OCI-LY3 (cell line): ENCODE data around the gene GPR119.
"Not testable (repeated sequence)": the region's sequence is repeated elsewhere in the genome, so short reads cannot be mapped to it uniquely, and the experiment has no call there.

Experiments used
- EZH2phosphoT487 ChIP-seq: fragments of 200-600 bp; shearing (Covaris generic); IDR thresholded peaks from 2 replicates; pipeline ENCODE4 v1.6.1; 2018; ENCODE audit warnings: antibody characterized with exemption, mixed run types, low read depth
- TF ChIP-seq, protein P1 (sequence below): fragments of 200-600, 300-600 bp; sonication (generic); IDR thresholded peaks from 2 replicates; pipeline ENCODE4 v1.5.1; 2014; ENCODE audit warnings: antibody characterized with exemption, low read length, low read depth

DNA sequence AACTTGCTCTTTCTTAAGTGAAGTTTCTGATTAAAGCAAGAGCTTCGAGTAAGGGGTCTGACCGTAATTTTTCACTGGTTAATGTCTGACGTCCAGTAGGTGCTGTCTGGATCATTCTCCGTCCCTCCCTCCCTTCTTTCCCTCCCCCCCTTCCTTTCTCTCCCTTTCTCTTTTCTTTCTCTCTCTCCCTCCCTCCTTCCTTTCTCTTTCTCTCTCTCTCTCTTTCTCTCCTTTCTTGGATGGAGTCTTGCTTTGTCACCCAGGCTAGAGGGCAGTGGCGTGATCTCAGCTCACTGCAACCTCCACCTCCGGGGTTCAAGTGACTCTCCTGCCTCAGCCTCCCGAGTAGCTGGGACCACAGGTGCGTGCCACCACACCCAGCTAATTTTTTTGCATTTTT lies 46.6 kb downstream of the GPR119 start:
- TF ChIP-seq, protein P1, sequence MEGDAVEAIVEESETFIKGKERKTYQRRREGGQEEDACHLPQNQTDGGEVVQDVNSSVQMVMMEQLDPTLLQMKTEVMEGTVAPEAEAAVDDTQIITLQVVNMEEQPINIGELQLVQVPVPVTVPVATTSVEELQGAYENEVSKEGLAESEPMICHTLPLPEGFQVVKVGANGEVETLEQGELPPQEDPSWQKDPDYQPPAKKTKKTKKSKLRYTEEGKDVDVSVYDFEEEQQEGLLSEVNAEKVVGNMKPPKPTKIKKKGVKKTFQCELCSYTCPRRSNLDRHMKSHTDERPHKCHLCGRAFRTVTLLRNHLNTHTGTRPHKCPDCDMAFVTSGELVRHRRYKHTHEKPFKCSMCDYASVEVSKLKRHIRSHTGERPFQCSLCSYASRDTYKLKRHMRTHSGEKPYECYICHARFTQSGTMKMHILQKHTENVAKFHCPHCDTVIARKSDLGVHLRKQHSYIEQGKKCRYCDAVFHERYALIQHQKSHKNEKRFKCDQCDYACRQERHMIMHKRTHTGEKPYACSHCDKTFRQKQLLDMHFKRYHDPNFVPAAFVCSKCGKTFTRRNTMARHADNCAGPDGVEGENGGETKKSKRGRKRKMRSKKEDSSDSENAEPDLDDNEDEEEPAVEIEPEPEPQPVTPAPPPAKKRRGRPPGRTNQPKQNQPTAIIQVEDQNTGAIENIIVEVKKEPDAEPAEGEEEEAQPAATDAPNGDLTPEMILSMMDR = not testable (repeated sequence)
- not testable (repeated sequence) for TF ChIP-seq EZH2phosphoT487
